Measurements from ENCODE around the gene MAPK7. TPM values are rescaled to one million over a fixed set of nuclear protein-coding genes. Genes with fewer than 3 reads are reported as not detected.

MAPK7 gene
- total and polyA plus RNA-seq, 2 of the 8 experiments (the other 6 are each of a cell fraction or from before 2014, with no cell fraction given): 15.2 to 28.1 TPM

- TF ChIP-seq CREB1 (IDR thresholded peaks at IDR 0.05) (no peak), EP300 (IDR thresholded peaks at IDR 0.05; ENCODE audit: borderline replicate concordance in 1 of 2, low read depth in 2 of 2, low read length in 2 of 2) (no peak), TCF12 (IDR thresholded peaks at IDR 0.05; ENCODE audit: low read depth, low read length) (no peak), TBP (IDR thresholded peaks at IDR 0.05; ENCODE audit: low read depth, low read length) (no peak), PHF8 (conservative IDR thresholded peaks at IDR 0.05; ENCODE audit: low read depth, low read length) (no peak), HDAC6 (IDR thresholded peaks at IDR 0.05; ENCODE audit: low read depth, low read length) (no peak), EGR1 (IDR thresholded peaks at IDR 0.05; ENCODE audit: borderline replicate concordance, low read depth, low read length) (no peak), NRF1 (IDR thresholded peaks at IDR 0.05; ENCODE audit: low read depth, low read length) (no peak)
These were observed 20.2 kb downstream of the MAPK7 start (continued) for GRCh38 chr17:19398301-19399181.

Measured in H1 (cell line).